ENCODE results near the gene CFAP46.

CFAP46 gene

GRCh38 chr10:132859084-132859855, 83.1 kb downstream of the CFAP46 start:
- TF ChIP-seq TAF1 (IDR thresholded peaks at IDR 0.05; ENCODE audit: borderline replicate concordance, insufficient read depth, low read length) (no peak), POLR2AphosphoS5 (IDR thresholded peaks at IDR 0.05; ENCODE audit: low read depth, low read length) (no peak), REST (IDR thresholded peaks at IDR 0.05; ENCODE audit: insufficient read depth in 1 of 2, low read depth in 2 of 2, low read length in 2 of 2) (no peak), FOXP2 (optimal IDR thresholded peaks at IDR 0.05; ENCODE audit: borderline replicate concordance, extremely low read depth, extremely low read length, insufficient read depth) (no peak), SIN3A (IDR thresholded peaks at IDR 0.05; ENCODE audit: borderline replicate concordance, insufficient read depth, low read length) (no peak)

GRCh38 chr10:132858121-132859081, 84.0 kb downstream of the CFAP46 start:
- no peak for TF ChIP-seq TAF1 (IDR thresholded peaks at IDR 0.05; ENCODE audit: borderline replicate concordance, insufficient read depth, low read length)
- no peak for TF ChIP-seq SIN3A (IDR thresholded peaks at IDR 0.05; ENCODE audit: borderline replicate concordance, insufficient read depth, low read length)
- TF ChIP-seq REST (IDR thresholded peaks at IDR 0.05; ENCODE audit: insufficient read depth in 1 of 2, low read depth in 2 of 2, low read length in 2 of 2): no peak
- TF ChIP-seq FOXP2 (optimal IDR thresholded peaks at IDR 0.05; ENCODE audit: borderline replicate concordance, extremely low read depth, extremely low read length, insufficient read depth): no peak
- no peak for TF ChIP-seq POLR2AphosphoS5 (IDR thresholded peaks at IDR 0.05; ENCODE audit: low read depth, low read length)

GRCh38 chr10:132856869-132857524, 85.4 kb downstream of the CFAP46 start:
- no peak for TF ChIP-seq SIN3A (IDR thresholded peaks at IDR 0.05; ENCODE audit: borderline replicate concordance, insufficient read depth, low read length)
- TF ChIP-seq FOXP2 (optimal IDR thresholded peaks at IDR 0.05; ENCODE audit: borderline replicate concordance, extremely low read depth, extremely low read length, insufficient read depth): no peak
- TF ChIP-seq REST (IDR thresholded peaks at IDR 0.05; ENCODE audit: insufficient read depth in 1 of 2, low read depth in 2 of 2, low read length in 2 of 2): no peak
- TF ChIP-seq TAF1 (IDR thresholded peaks at IDR 0.05; ENCODE audit: borderline replicate concordance, insufficient read depth, low read length): no peak
- TF ChIP-seq POLR2AphosphoS5 (IDR thresholded peaks at IDR 0.05; ENCODE audit: low read depth, low read length): no peak

GRCh38 chr10:132855889-132856288, 86.5 kb downstream of the CFAP46 start:
- TF ChIP-seq TAF1 (IDR thresholded peaks at IDR 0.05; ENCODE audit: borderline replicate concordance, insufficient read depth, low read length): no peak
- no peak for TF ChIP-seq FOXP2 (optimal IDR thresholded peaks at IDR 0.05; ENCODE audit: borderline replicate concordance, extremely low read depth, extremely low read length, insufficient read depth)
- TF ChIP-seq SIN3A (IDR thresholded peaks at IDR 0.05; ENCODE audit: borderline replicate concordance, insufficient read depth, low read length): no peak
- no peak for TF ChIP-seq POLR2AphosphoS5 (IDR thresholded peaks at IDR 0.05; ENCODE audit: low read depth, low read length)
- TF ChIP-seq REST (IDR thresholded peaks at IDR 0.05; ENCODE audit: insufficient read depth in 1 of 2, low read depth in 2 of 2, low read length in 2 of 2): no peak
